Keratinocyte (primary cell): Measurements from ENCODE around the gene SACM1L.

Source experiments
- CTCF ChIP-seq, 3 experiments: IDR thresholded peaks in 1 of 3; conservative IDR thresholded peaks in 1 of 3; optimal IDR thresholded peaks in 1 of 3; 2 replicates in 2 of 3; 3 replicates in 1 of 3; pipeline versions ENCODE3 to v1.5.1; 2011; ENCODE audit warnings: low read length in 3 of 3, mild to moderate bottlenecking in 3 of 3, moderate library complexity in 2 of 3, control low read depth in 1 of 3, inconsistent platforms in 1 of 3; ENCODE audit not compliant: insufficient read depth in 2 of 3; ENCODE audit errors: extremely low read depth in 1 of 3
- EZH2 ChIP-seq: IDR thresholded peaks from one replicate; pipeline ENCODE4 v1.6.1; 2012; ENCODE audit warnings: inconsistent platforms, mild to moderate bottlenecking, low read length, moderate library complexity

- no peak for TF ChIP-seq CTCF (optimal IDR thresholded peaks at IDR 0.05 in 1 of 3, IDR thresholded peaks at IDR 0.05 in 1 of 3, conservative IDR thresholded peaks at IDR 0.05 in 1 of 3; ENCODE audit: extremely low read depth in 1 of 3, insufficient read depth in 2 of 3, low read length in 3 of 3)
- TF ChIP-seq EZH2, result no peak
Observed at GRCh38 chr3:45742461-45743089, 53.4 kb downstream of the SACM1L start.
